Ishikawa (cell line): ENCODE measurements around the gene LRRC47.

Source experiments
- CEBPB ChIP-seq: IDR thresholded peaks from 2 replicates; pipeline ENCODE4 v1.6.1; 2012
- CREB1 ChIP-seq: IDR thresholded peaks from 2 replicates; pipeline ENCODE4 v1.6.1; 2012; ENCODE audit warnings: low read depth
- EGR1 ChIP-seq: IDR thresholded peaks from 2 replicates; pipeline ENCODE4 v1.6.1; 2012
- EP300 ChIP-seq: IDR thresholded peaks from 2 replicates; pipeline ENCODE4 v1.6.1; 2012; ENCODE audit warnings: borderline replicate concordance
- FOXM1 ChIP-seq: IDR thresholded peaks from 2 replicates; pipeline ENCODE4 v1.6.1; 2012; ENCODE audit warnings: low read depth, borderline replicate concordance
- NFIC ChIP-seq: IDR thresholded peaks from 2 replicates; pipeline ENCODE4 v1.6.1; 2012
- RAD21 ChIP-seq: IDR thresholded peaks from 2 replicates; pipeline ENCODE4 v1.6.1; 2012; ENCODE audit warnings: low read depth
- REST ChIP-seq: IDR thresholded peaks from 2 replicates; pipeline ENCODE4 v1.6.1; 2012; ENCODE audit warnings: low read depth, mild to moderate bottlenecking
- TAF1 ChIP-seq: IDR thresholded peaks from 2 replicates; pipeline ENCODE4 v1.6.1; 2012; ENCODE audit warnings: low read depth, mild to moderate bottlenecking
- TCF12 ChIP-seq: IDR thresholded peaks from 2 replicates; pipeline ENCODE4 v1.6.1; 2012; ENCODE audit warnings: low read depth
- TEAD4 ChIP-seq: IDR thresholded peaks from 2 replicates; pipeline ENCODE4 v1.6.1; 2012
- USF1 ChIP-seq: IDR thresholded peaks from 2 replicates; pipeline ENCODE4 v1.6.1; 2012
- YY1 ChIP-seq: IDR thresholded peaks from 2 replicates; pipeline ENCODE4 v1.6.1; 2012; ENCODE audit warnings: low read depth
- ZBTB7A ChIP-seq: IDR thresholded peaks from 2 replicates; pipeline ENCODE4 v1.6.1; 2012; ENCODE audit warnings: low read depth

The LRRC47 gene

GRCh38 chr1:3731583-3732433 lies 64.5 kb downstream of the LRRC47 start:
- TF ChIP-seq EGR1 = no peak
- no peak for TF ChIP-seq ZBTB7A
- TF ChIP-seq CEBPB = no peak
- TF ChIP-seq YY1 = no peak
- TF ChIP-seq TAF1 = no peak
- no peak for TF ChIP-seq TCF12
- TF ChIP-seq CREB1 = no peak
- TF ChIP-seq NFIC = no peak

- no peak for TF ChIP-seq USF1
- TF ChIP-seq ZBTB7A = no peak
- TF ChIP-seq RAD21 = no peak
- no peak for TF ChIP-seq REST
- no peak for TF ChIP-seq TAF1
- no peak for TF ChIP-seq NFIC
- no peak for TF ChIP-seq TEAD4
- TF ChIP-seq FOXM1 = no peak
- TF ChIP-seq CEBPB = no peak
- no peak for TF ChIP-seq EGR1
- TF ChIP-seq YY1 = no peak
- no peak for TF ChIP-seq TCF12
- TF ChIP-seq EP300 = no peak
Measured at GRCh38 chr1:3730543-3731247, 65.6 kb downstream of the LRRC47 start.

GRCh38 chr1:3729594-3730542 lies 66.4 kb downstream of the LRRC47 start:
- no peak for TF ChIP-seq CEBPB
- TF ChIP-seq FOXM1 = no peak
- no peak for TF ChIP-seq CREB1
- no peak for TF ChIP-seq TAF1
- no peak for TF ChIP-seq RAD21
- no peak for TF ChIP-seq TEAD4
- TF ChIP-seq EGR1 = no peak
- TF ChIP-seq REST = no peak
- no peak for TF ChIP-seq TCF12
- TF ChIP-seq EP300 = no peak
